GM12878 (cell line): Measurements from ENCODE around the gene DNAH11. TPM values are rescaled to one million over a fixed set of nuclear protein-coding genes. Genes with fewer than 3 reads are reported as not detected.
"Not testable (repeated sequence)": the region's sequence is repeated elsewhere in the genome, so short reads cannot be mapped to it uniquely, and the experiment has no call there.

Experiments
- ATAC-seq: fragments of 200-7000 bp; cut with Tn5 transposase; 3 replicates; pipeline ENCODE4 v1.9.1; 2020; ENCODE audit warnings: mild to moderate bottlenecking, moderate library complexity
- BruUV-seq: library from RNA; stranded (reverse); fragments of 400-500 nt; replicated peaks from 2 replicates; lab custom pipeline; 2021; lab: Mats Ljungman, UMichigan
- CTCF ChIA-PET: fragments of 300-600 bp; sonication (Branson Sonifier 250); formaldehyde crosslinking; extraction: SDS; loops from one replicate; lab custom pipeline; 2021; ENCODE audit warnings: inconsistent platforms; lab: Yijun Ruan, JAX
- POLR2A ChIA-PET: fragments of 350-600 bp; formaldehyde crosslinking; extraction: SDS; loops from one replicate; lab custom pipeline; 2021; ENCODE audit warnings: inconsistent platforms; lab: Charles Lee
- RAD21 ChIA-PET: fragments of 300-600 bp; sonication (Branson Sonifier 250); formaldehyde crosslinking; loops from one replicate; lab custom pipeline; 2023; ENCODE audit warnings: antibody characterized with exemption; ENCODE audit not compliant: unreplicated experiment; lab: Charles Lee
- SMC1A ChIA-PET: fragments of 300-600 bp; sonication (Branson Sonifier 250); formaldehyde crosslinking; loops from one replicate; lab custom pipeline; 2023; ENCODE audit not compliant: unreplicated experiment, uncharacterized antibody; lab: Charles Lee
- DNase-seq: peaks from one replicate; pipeline ENCODE4 v3.0.0-alpha.2; 2011; ENCODE audit warnings: low read depth, low spot score
- FAIRE-seq: peaks from 3 replicates; lab custom pipeline; 2011; peaks lifted over from hg19 to GRCh38; lab: Jason Lieb, UNC
- H2AFZ ChIP-seq: 2 replicates; pipeline ENCODE4 v1.6.0; 2011; ENCODE audit warnings: low read depth, low read length, control low read depth; ENCODE audit not compliant: control insufficient read depth
- H3K27ac ChIP-seq: 2 replicates; pipeline ENCODE4 v1.5.1; 2011; ENCODE audit warnings: control low read depth; ENCODE audit not compliant: control insufficient read depth, insufficient read depth
- H3K27me3 ChIP-seq, 2 experiments: replicated peaks in 1 of 2; 2 replicates each; pipeline versions ENCODE4 v1.6.0 to v1.6.1; 2011; ENCODE audit warnings: low read length in 1 of 2; ENCODE audit not compliant: control insufficient read depth in 2 of 2, insufficient read depth in 2 of 2
- H3K36me3 ChIP-seq, 2 experiments: 2 replicates each; pipeline ENCODE4 v1.5.1; 2011; ENCODE audit warnings: low read length in 1 of 2; ENCODE audit not compliant: control insufficient read depth in 2 of 2, insufficient read depth in 2 of 2
- H3K4me1 ChIP-seq: 2 replicates; pipeline ENCODE4 v1.6.1; 2011; ENCODE audit warnings: mild to moderate bottlenecking, low read length, moderate library complexity, mixed read lengths; ENCODE audit not compliant: control insufficient read depth, insufficient read depth
- H3K4me2 ChIP-seq: 2 replicates; pipeline ENCODE4 v1.6.0; 2011; ENCODE audit warnings: control low read depth; ENCODE audit not compliant: control insufficient read depth, insufficient read depth
- H3K4me3 ChIP-seq: fragments of 200-600 bp; sonication (generic); 2 replicates; pipeline ENCODE4 v1.5.1; 2016
- H3K79me2 ChIP-seq: 2 replicates; pipeline ENCODE4 v1.6.0; 2011; ENCODE audit warnings: low read length; ENCODE audit not compliant: control insufficient read depth, insufficient read depth
- H3K9ac ChIP-seq: 2 replicates; pipeline ENCODE4 v1.8.0; 2011; ENCODE audit warnings: low read length, control low read depth, mixed read lengths; ENCODE audit not compliant: control insufficient read depth, insufficient read depth
- H3K9me3 ChIP-seq: replicated peaks from 3 replicates; pipeline ENCODE4 v1.5.1; 2011; ENCODE audit warnings: mild to moderate bottlenecking, low read length; ENCODE audit not compliant: control insufficient read depth, insufficient read depth
- H4K20me1 ChIP-seq: 2 replicates; pipeline ENCODE4 v1.6.0; 2011; ENCODE audit not compliant: control insufficient read depth, insufficient read depth
- BCL3 ChIP-seq: IDR thresholded peaks from 2 replicates; pipeline ENCODE4 v1.6.1; 2011; ENCODE audit warnings: borderline replicate concordance, low read depth, mild to moderate bottlenecking, moderate library complexity, low read length; ENCODE audit not compliant: insufficient read depth, poor library complexity, severe bottlenecking
- CBX3 ChIP-seq: fragments of 200-600 bp; sonication (generic); IDR thresholded peaks from 2 replicates; pipeline ENCODE4 v1.6.1; 2016; ENCODE audit warnings: low read depth, borderline replicate concordance
- FOXK2 ChIP-seq: fragments of 450-650 bp; IDR thresholded peaks from 2 replicates; pipeline ENCODE4 v1.6.1; 2017; ENCODE audit warnings: mild to moderate bottlenecking, moderate library complexity
- FOXM1 ChIP-seq: IDR thresholded peaks from 2 replicates; pipeline ENCODE4 v1.6.1; 2012; ENCODE audit warnings: low read depth, mild to moderate bottlenecking, inconsistent platforms, low read length, moderate library complexity
- NRF1 ChIP-seq: conservative IDR thresholded peaks from 2 replicates; pipeline ENCODE4 v1.6.1; 2011; ENCODE audit warnings: mild to moderate bottlenecking, low read depth, low read length, improper control_type of control experiment
- RAD21 ChIP-seq: IDR thresholded peaks from 2 replicates; pipeline ENCODE4 v1.6.1; 2011; ENCODE audit warnings: mild to moderate bottlenecking, low read depth, low read length, moderate library complexity; ENCODE audit not compliant: insufficient read depth
- SUZ12 ChIP-seq: fragments of 200-600 bp; sonication (generic); IDR thresholded peaks from one replicate; pipeline ENCODE4 v1.6.1; 2018; ENCODE audit warnings: antibody characterized with exemption, mild to moderate bottlenecking; ENCODE audit not compliant: unreplicated experiment
- WGBS: methylation state at CpG from one replicate; pipeline ENCODE4 v1.1.6; 2016; ENCODE audit warnings: low lambda C conversion rate; ENCODE audit not compliant: insufficient replicate concordance, insufficient coverage; ENCODE audit errors: missing lambda C conversion rate; 5-methylcytosine and 5-hydroxymethylcytosine counted together
- in situ Hi-C: fragments of 300-500 bp; cut with MboI; formaldehyde crosslinking; loops from 9 replicates; pipeline ENCODE4 v1.14.3; 2018; ENCODE audit warnings: mixed read lengths
- intact Hi-C: fragments of 100-400 bp; cut with micrococcal nuclease; formaldehyde crosslinking; loops from one replicate; pipeline ENCODE4 v1.14.2; 2022; ENCODE audit not compliant: unreplicated experiment
- polyA plus RNA-seq, 11 experiments: library from polyadenylated mRNA; depleted of rRNA in 4 of 11; unstranded in 6 of 11; stranded (reverse) in 5 of 11; fragments of >200 nt; fragmentation: Nextera tagmentation in 4 of 11; fragmentation: Illumina TruSeq in 1 of 11; extraction: Ambion mirVana in 4 of 11; extraction: Trizol in 1 of 11; gene quantifications; 1 replicate in 1 of 11; 2 replicates in 10 of 11; pipeline versions ENCODE4 v1.2.1 to v1.2.3, GENCODE V29; 2011 to 2016; ENCODE audit warnings: inconsistent platforms in 2 of 11, missing spikeins in 2 of 11, low read depth in 1 of 11
- total RNA-seq, 4 experiments: library from RNA; depleted of rRNA in 3 of 4; stranded (reverse); fragments of >200 nt in 3 of 4; fragmentation: Illumina TruSeq in 1 of 4; extraction: Trizol in 1 of 4; gene quantifications; 2 replicates each; pipeline versions ENCODE4 v1.2.1 to v1.2.3, GENCODE V29; 2013 to 2021
- TF ChIP-seq, protein P1 (sequence below): fragments of 450-650 bp; IDR thresholded peaks from 2 replicates; pipeline ENCODE4 v1.6.1; 2017; ENCODE audit warnings: antibody characterized with exemption, mild to moderate bottlenecking, moderate library complexity

Gene DNAH11
- total and polyA plus RNA-seq, 10 of the 15 experiments (the other 5 are each of a cell fraction or from before 2014, with no cell fraction given): 0.03 to 0.56 (median 0.10) TPM

GRCh38 chr7:21675255-21675654 is 132.4 kb downstream of the DNAH11 start (continued):
- TF ChIP-seq BCL3 (no peak), CBX3 (no peak)
- TF ChIP-seq, protein P1, sequence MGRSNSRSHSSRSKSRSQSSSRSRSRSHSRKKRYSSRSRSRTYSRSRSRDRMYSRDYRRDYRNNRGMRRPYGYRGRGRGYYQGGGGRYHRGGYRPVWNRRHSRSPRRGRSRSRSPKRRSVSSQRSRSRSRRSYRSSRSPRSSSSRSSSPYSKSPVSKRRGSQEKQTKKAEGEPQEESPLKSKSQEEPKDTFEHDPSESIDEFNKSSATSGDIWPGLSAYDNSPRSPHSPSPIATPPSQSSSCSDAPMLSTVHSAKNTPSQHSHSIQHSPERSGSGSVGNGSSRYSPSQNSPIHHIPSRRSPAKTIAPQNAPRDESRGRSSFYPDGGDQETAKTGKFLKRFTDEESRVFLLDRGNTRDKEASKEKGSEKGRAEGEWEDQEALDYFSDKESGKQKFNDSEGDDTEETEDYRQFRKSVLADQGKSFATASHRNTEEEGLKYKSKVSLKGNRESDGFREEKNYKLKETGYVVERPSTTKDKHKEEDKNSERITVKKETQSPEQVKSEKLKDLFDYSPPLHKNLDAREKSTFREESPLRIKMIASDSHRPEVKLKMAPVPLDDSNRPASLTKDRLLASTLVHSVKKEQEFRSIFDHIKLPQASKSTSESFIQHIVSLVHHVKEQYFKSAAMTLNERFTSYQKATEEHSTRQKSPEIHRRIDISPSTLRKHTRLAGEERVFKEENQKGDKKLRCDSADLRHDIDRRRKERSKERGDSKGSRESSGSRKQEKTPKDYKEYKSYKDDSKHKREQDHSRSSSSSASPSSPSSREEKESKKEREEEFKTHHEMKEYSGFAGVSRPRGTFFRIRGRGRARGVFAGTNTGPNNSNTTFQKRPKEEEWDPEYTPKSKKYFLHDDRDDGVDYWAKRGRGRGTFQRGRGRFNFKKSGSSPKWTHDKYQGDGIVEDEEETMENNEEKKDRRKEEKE: no peak
- TF ChIP-seq, all 136 proteins: peak for 0

DNA sequence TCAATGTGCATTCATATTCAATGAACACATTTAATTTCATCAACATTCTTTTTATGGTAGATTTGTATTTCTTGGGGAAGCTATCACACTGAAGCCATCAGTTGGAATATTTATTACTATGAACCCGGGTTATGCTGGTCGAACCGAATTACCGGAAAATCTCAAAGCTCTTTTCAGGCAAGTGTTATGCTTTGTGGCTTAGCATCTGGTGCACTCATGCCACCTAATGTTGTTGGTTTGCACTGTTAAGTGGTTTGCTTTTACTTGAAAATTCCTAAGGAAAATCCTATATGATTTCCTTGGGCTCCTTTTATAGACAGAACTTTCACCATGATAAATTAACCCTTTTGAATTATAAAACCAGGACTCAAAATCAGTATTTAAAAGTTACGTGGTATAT is 147.9 kb downstream of the DNAH11 start:
- ChIA-PET SMC1A (interaction anchor here (0.6 to 1.4 kb wide), 6 partner anchors 118 to 1847 kb away, joined by 3 to 4 read pairs (median 3); no protein-coding TSS in a partner anchor), CTCF (interaction anchor here (0.8 to 3.0 kb wide), 4 partner anchors 77 to 437 kb away, joined by 4 to 12 read pairs (median 4); no protein-coding TSS in a partner anchor), POLR2A (no interaction called here), RAD21 (interaction anchor here (0.6 to 2.7 kb wide), 3 partner anchors 123 to 437 kb away, joined by 3 to 6 read pairs (median 3); no protein-coding TSS in a partner anchor)
- no peak for FAIRE-seq
- ATAC-seq: no peak
- Histone ChIP-seq H3K4me2 (no peak overlapping the region), H3K27me3 (no peaks in the 10 kb centered on the region), H3K9ac (no peak overlapping the region), H3K27ac (no peak overlapping the region), H2AFZ (no peak overlapping the region), H3K36me3 (no peaks in the 10 kb centered on the region), H3K4me1 (no peaks in the 10 kb centered on the region), H3K79me2 (no peaks in the 10 kb centered on the region), H3K9me3 (no peaks in the 10 kb centered on the region), H3K4me3 (no peak overlapping the region), H4K20me1 (no peaks in the 10 kb centered on the region)
- DNase-seq: no peak
- intact Hi-C loops (no loop called here), in situ Hi-C loops (no loop called here)
- TF ChIP-seq NRF1: no peak
- TF ChIP-seq RAD21: peak; percentile 42; the same call in 1 of the 2 replicates
- no peak for TF ChIP-seq FOXK2
- TF ChIP-seq SUZ12: no peak
- no peak for TF ChIP-seq FOXM1
- BruUV-seq: no TSS peak
- 31% methylated on average over 5 of the region's 5 CpGs for WGBS

- H3K4me1 ChIP-seq, FAIRE-seq, intact Hi-C loops, H4K20me1 ChIP-seq, DNase-seq, POLR2A ChIA-PET, H3K36me3 ChIP-seq, ATAC-seq, H3K79me2 ChIP-seq, H3K9me3 ChIP-seq, H3K27ac ChIP-seq, in situ Hi-C loops, H2AFZ ChIP-seq, H3K4me3 ChIP-seq, H3K4me2 ChIP-seq, H3K9ac ChIP-seq, BruUV-seq, H3K27me3 ChIP-seq: not testable (repeated sequence)
- WGBS: 28% methylated on average over 3 of the region's 5 CpGs
- SMC1A ChIA-PET: interaction anchor here (0.6 to 1.4 kb wide), 4 partner anchors 429 to 1847 kb away, joined by 3 to 4 read pairs (median 4); no protein-coding TSS in a partner anchor
- CTCF ChIA-PET: interaction anchor here (0.8 to 3.0 kb wide), 5 partner anchors 76 to 1093 kb away, joined by 3 to 12 read pairs (median 4); no protein-coding TSS in a partner anchor
- RAD21 ChIA-PET: interaction anchor here (2.7 kb wide), 1 partner anchor 437 kb away, joined by 6 read pairs; no protein-coding TSS in a partner anchor
Measured at GRCh38 chr7:21691146-21691545, 148.3 kb downstream of the DNAH11 start.
